Kidney (tissue), 14 donors: ENCODE measurements around the gene HNRNPC. TPM values are rescaled to one million over a fixed set of nuclear protein-coding genes. Genes with fewer than 3 reads are reported as not detected.
A peak's percentile ranks its signal among the peaks of the same experiment; 100 is the strongest.

ENCODE experiments used
- DNase-seq, 5 donors: peaks; one replicate each; pipeline ENCODE4 v3.0.0-alpha.2; 2013 to 2020
- FAIRE-seq: peaks from 2 replicates; lab custom pipeline; 2012; peaks lifted over from hg19 to GRCh38; lab: Jason Lieb, UNC
- H3K27ac ChIP-seq, 2 donors: one replicate each; pipeline ENCODE4 v1.7.0; 2013; ENCODE audit warnings: low read depth in 2 of 2, low read length in 2 of 2, inconsistent platforms in 1 of 2
- H3K27me3 ChIP-seq: one replicate; pipeline ENCODE4 v1.7.1; 2013; ENCODE audit warnings: low read length, inconsistent platforms; ENCODE audit not compliant: control insufficient read depth, insufficient read depth
- H3K36me3 ChIP-seq, 3 donors: one replicate each; pipeline versions ENCODE4 v1.7.0 to v1.7.1; 2013; ENCODE audit warnings: low read length in 3 of 3, control low read depth in 1 of 3, inconsistent platforms in 1 of 3; ENCODE audit not compliant: insufficient read depth in 3 of 3, control insufficient read depth in 2 of 3
- H3K4me1 ChIP-seq, 3 donors: one replicate each; pipeline versions ENCODE4 v1.7.0 to v1.7.1; 2013; ENCODE audit warnings: low read length in 3 of 3, inconsistent platforms in 1 of 3, low read depth in 1 of 3; ENCODE audit not compliant: control insufficient read depth in 2 of 3, insufficient read depth in 2 of 3
- H3K4me3 ChIP-seq, 3 donors: one replicate each; pipeline versions ENCODE4 v1.7.0 to v1.8.1; 2013; ENCODE audit warnings: low read length in 3 of 3, control low read depth in 1 of 3, inconsistent platforms in 1 of 3
- H3K9ac ChIP-seq, 3 donors: one replicate each; pipeline versions ENCODE4 v1.7.0 to v1.7.1; 2013; ENCODE audit warnings: low read length in 3 of 3, control low read depth in 1 of 3, inconsistent platforms in 1 of 3
- H3K9me3 ChIP-seq, 3 donors: one replicate each; pipeline versions ENCODE4 v1.7.0 to v1.7.1; 2013; ENCODE audit warnings: low read length in 3 of 3, control low read depth in 1 of 3, inconsistent platforms in 1 of 3; ENCODE audit not compliant: control insufficient read depth in 2 of 3, insufficient read depth in 1 of 3
- CTCF ChIP-seq: IDR thresholded peaks from 3 replicates; pipeline ENCODE4 v1.5.1; 2012; ENCODE audit warnings: mild to moderate bottlenecking, moderate library complexity, borderline replicate concordance; ENCODE audit not compliant: insufficient read depth; ENCODE audit errors: extremely low read depth
- intact Hi-C: fragments of 100-400 bp; cut with DNase I; formaldehyde crosslinking; loops from one replicate; pipeline ENCODE4 v1.11.1; 2022
- polyA plus RNA-seq: library from polyadenylated mRNA; stranded (reverse); fragments of 350-450 nt; fragmentation: Illumina TruSeq; extraction: RNeasy Lipid Tissue Mini Kit (QIAGEN cat#74804); gene quantifications from one replicate; pipeline ENCODE4 v1.2.3, GENCODE V29; 2014; ENCODE audit warnings: low read depth, low replicate concordance; ENCODE audit not compliant: insufficient read depth
- total RNA-seq: library from RNA; stranded (reverse); fragmentation: NEBNext Ultra II Directional; extraction: Animal tissue kit (Norgen Biotek cat#: 25700); gene quantifications from one replicate; pipeline ENCODE4 v1.2.1, GENCODE V29; 2021
- donor health status: control.
- donor health status: control.
- donor health status: control.
- donor health status: control.
- donor health status: control.
- donor health status: DM: yes; HTN: yes; CAD: no.
- donor health status: Normal renal cell carcinoma (clear cell type).

HNRNPC gene
- total and polyA plus RNA-seq, 2 donors from 2014 or later: 398 to 462 TPM

GRCh38 chr14:21192447-21192822 is 76.8 kb downstream of the HNRNPC start:
- no peaks in the 10 kb centered on the region for H3K27me3 ChIP-seq
- H3K4me3 ChIP-seq: peak overlapping the region in 1 of 3 donors; percentile 59
- H3K27ac ChIP-seq: no peak overlapping the region
- DNase-seq: no peak
- H3K9me3 ChIP-seq: peaks cover 0 to 4% (median 0%) of the 10 kb centered on the region in 3 donors
- no peak for TF ChIP-seq CTCF
- peak overlapping the region in 1 of 3 donors; percentile 34 for H3K9ac ChIP-seq
- intact Hi-C loops: no loop called here
- no peaks in the 10 kb centered on the region for H3K36me3 ChIP-seq
- peaks cover 0 to 4% (median 0%) of the 10 kb centered on the region in 3 donors for H3K4me1 ChIP-seq
- no peak for FAIRE-seq

GRCh38 chr14:21191809-21192446 is 77.3 kb downstream of the HNRNPC start:
- FAIRE-seq (no peak), DNase-seq (peak; percentile 75 to 92 (median 80))
- no peaks in the 10 kb centered on the region for H3K9me3 ChIP-seq
- H3K4me1 ChIP-seq: peaks cover 0 to 4% (median 0%) of the 10 kb centered on the region in 3 donors
- no peaks in the 10 kb centered on the region for H3K27me3 ChIP-seq
- intact Hi-C loops: no loop called here
- H3K27ac ChIP-seq: no peak overlapping the region
- TF ChIP-seq CTCF: no peak
- H3K36me3 ChIP-seq: no peaks in the 10 kb centered on the region
- H3K9ac ChIP-seq: peak overlapping the region in 1 of 3 donors; percentile 34
- H3K4me3 ChIP-seq: peak overlapping the region in 1 of 3 donors; percentile 59

GRCh38 chr14:21191261-21191808 is 77.9 kb downstream of the HNRNPC start:
- H3K9me3 ChIP-seq: no peaks in the 10 kb centered on the region
- no peak overlapping the region for H3K9ac ChIP-seq
- no peak overlapping the region for H3K27ac ChIP-seq
- FAIRE-seq (no peak), DNase-seq (no peak)
- peaks cover 0 to 4% (median 0%) of the 10 kb centered on the region in 3 donors for H3K4me1 ChIP-seq
- H3K27me3 ChIP-seq: no peaks in the 10 kb centered on the region
- intact Hi-C loops: no loop called here
- H3K4me3 ChIP-seq: peak overlapping the region in 1 of 3 donors; percentile 59
- TF ChIP-seq CTCF: no peak
- no peaks in the 10 kb centered on the region for H3K36me3 ChIP-seq
